Tibial artery (tissue), 4 donors: ENCODE data around the gene ARHGAP18.

Experiments
- DNase-seq, 2 donors: peaks; one replicate each; pipeline ENCODE4 v3.0.0-alpha.2; 2019
- H3K27ac ChIP-seq, 2 donors: fragments of 200-600 bp; sonication (generic) in 1 of 2; 1 replicate in 1 of 2; 2 replicates in 1 of 2; pipeline ENCODE4 v1.5.1; 2018 to 2019; ENCODE audit warnings: mild to moderate bottlenecking in 1 of 2
- H3K27me3 ChIP-seq, 2 donors: fragments of 200-600 bp; sonication (generic) in 1 of 2; one replicate each; pipeline versions ENCODE4 v1.5.1 to v1.6.0; 2016 to 2019
- H3K36me3 ChIP-seq, 3 donors: fragments of 200-600 bp; sonication (generic) in 2 of 3; one replicate each; pipeline ENCODE4 v1.5.1; 2016 to 2019; ENCODE audit warnings: mild to moderate bottlenecking in 2 of 3
- H3K4me1 ChIP-seq, 4 donors: fragments of 200-600 bp; sonication (generic) in 2 of 4; 1 replicate in 3 of 4; 2 replicates in 1 of 4; pipeline ENCODE4 v1.5.1; 2016 to 2019
- H3K4me3 ChIP-seq, 2 donors: fragments of 200-600 bp; sonication (generic) in 1 of 2; 1 replicate in 1 of 2; 2 replicates in 1 of 2; pipeline ENCODE4 v1.5.1; 2018 to 2019; ENCODE audit warnings: mild to moderate bottlenecking in 2 of 2
- H3K9me3 ChIP-seq, 3 donors: fragments of 200-600 bp; sonication (generic) in 1 of 3; one replicate each; pipeline ENCODE4 v1.5.1; 2016 to 2019
- intact Hi-C: fragments of 100-400 bp; cut with DNase I; formaldehyde crosslinking; loops from one replicate; pipeline ENCODE4 v1.15.0; 2023; ENCODE audit warnings: low total_unique reads
- TF ChIP-seq, protein P1 (sequence below), 2 experiments: fragments of 200-600 bp in 1 of 2; fragments of 450-650 bp in 1 of 2; IDR thresholded peaks; one replicate each; pipeline ENCODE4 v1.5.1; 2017 to 2019; ENCODE audit warnings: antibody characterized with exemption in 2 of 2, mild to moderate bottlenecking in 1 of 2, moderate library complexity in 1 of 2

Gene ARHGAP18

DNA sequence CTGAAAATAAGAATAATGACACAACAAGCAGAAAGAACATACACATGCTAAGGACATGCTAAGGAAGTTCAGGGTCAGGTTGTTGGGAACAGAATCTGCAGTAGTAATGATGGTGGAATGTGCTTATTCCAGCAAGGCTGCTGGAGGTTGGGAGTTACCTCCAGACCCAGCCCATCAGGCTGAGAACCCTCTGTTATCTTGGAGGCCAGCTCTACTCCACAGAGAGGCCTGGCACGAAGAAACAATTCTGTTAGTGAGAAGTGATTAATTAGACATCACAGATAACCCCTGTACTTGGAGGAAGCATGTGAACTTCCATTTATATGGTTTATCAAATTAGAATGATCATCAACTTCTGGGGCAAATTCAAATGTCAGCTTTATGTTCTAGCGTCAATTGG lies 22.1 kb upstream of the ARHGAP18 start:
- TF ChIP-seq, protein P1, sequence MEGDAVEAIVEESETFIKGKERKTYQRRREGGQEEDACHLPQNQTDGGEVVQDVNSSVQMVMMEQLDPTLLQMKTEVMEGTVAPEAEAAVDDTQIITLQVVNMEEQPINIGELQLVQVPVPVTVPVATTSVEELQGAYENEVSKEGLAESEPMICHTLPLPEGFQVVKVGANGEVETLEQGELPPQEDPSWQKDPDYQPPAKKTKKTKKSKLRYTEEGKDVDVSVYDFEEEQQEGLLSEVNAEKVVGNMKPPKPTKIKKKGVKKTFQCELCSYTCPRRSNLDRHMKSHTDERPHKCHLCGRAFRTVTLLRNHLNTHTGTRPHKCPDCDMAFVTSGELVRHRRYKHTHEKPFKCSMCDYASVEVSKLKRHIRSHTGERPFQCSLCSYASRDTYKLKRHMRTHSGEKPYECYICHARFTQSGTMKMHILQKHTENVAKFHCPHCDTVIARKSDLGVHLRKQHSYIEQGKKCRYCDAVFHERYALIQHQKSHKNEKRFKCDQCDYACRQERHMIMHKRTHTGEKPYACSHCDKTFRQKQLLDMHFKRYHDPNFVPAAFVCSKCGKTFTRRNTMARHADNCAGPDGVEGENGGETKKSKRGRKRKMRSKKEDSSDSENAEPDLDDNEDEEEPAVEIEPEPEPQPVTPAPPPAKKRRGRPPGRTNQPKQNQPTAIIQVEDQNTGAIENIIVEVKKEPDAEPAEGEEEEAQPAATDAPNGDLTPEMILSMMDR (IDR thresholded peaks at IDR 0.05): no peak
- intact Hi-C loops: no loop called here
- DNase-seq: no peak
- H3K36me3 ChIP-seq: no peaks in the 10 kb centered on the region
- peaks cover 0 to 2% (median 0%) of the 10 kb centered on the region in 4 donors for H3K4me1 ChIP-seq
- H3K9me3 ChIP-seq: no peaks in the 10 kb centered on the region
- no peak overlapping the region for H3K4me3 ChIP-seq
- no peak overlapping the region for H3K27ac ChIP-seq
- H3K27me3 ChIP-seq: no peaks in the 10 kb centered on the region

DNA sequence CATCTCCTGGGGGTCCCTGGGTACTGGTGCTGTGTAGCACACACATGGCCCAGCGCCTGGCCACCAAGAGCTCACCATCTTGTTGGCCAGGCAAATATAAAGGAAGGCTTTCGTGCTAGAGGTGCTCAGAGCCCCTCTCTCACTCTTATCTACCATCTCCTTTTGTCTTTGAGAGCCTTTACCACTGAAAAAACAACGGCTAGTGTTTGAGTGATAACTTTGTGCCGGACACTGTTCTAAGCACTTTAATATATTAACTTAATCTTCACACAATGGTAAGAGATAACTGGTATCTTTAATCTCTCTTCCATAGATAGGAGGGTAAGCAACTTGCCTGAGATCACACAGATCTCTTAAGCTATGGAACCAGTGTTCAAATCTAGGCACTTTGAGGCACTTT lies 21.5 kb upstream of the ARHGAP18 start:
- DNase-seq: no peak
- no peaks in the 10 kb centered on the region for H3K9me3 ChIP-seq
- no peaks in the 10 kb centered on the region for H3K36me3 ChIP-seq
- no peak overlapping the region for H3K27ac ChIP-seq
- no peak overlapping the region for H3K4me3 ChIP-seq
- H3K27me3 ChIP-seq: no peaks in the 10 kb centered on the region
- intact Hi-C loops: no loop called here
- TF ChIP-seq, protein P1 (IDR thresholded peaks at IDR 0.05): no peak
- H3K4me1 ChIP-seq: peaks cover 0 to 7% (median under 1%) of the 10 kb centered on the region in 4 donors

DNA sequence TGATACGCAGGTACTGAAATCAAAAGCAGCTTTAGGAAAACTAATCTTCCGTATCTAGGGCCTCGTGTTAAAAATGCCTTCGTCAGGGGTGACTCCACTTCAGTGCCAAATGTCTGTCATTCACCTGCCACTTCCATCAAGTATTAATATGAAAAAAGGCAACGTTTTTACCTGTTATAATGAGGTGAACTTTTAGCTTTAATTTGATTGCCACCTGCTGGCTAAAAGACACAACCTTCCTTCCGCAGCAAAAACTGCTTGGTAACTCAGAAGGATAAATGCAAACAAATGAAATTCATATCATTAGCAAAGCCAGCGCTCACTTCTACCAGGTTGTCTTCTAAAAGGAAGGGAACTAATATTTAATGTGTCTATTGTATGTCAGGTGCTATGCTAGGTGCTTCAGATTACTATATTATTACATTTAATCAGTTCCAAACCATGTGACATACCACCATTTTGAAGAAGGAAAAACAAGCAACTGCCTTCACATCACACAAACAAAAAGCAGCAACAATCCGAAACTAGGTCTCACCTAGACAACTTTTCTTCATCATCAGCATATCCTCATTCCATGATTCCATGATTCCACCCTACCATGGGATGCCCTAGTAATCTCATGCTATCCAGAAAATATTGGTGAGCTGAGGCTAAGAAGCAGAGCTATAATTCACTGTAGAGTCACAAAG lies 20.6 kb upstream of the ARHGAP18 start:
- H3K4me3 ChIP-seq: no peak overlapping the region
- no peaks in the 10 kb centered on the region for H3K36me3 ChIP-seq
- H3K9me3 ChIP-seq: no peaks in the 10 kb centered on the region
- H3K27ac ChIP-seq: no peak overlapping the region
- H3K27me3 ChIP-seq: no peaks in the 10 kb centered on the region
- peaks cover 0 to 12% (median 3%) of the 10 kb centered on the region in 4 donors for H3K4me1 ChIP-seq
- no peak for DNase-seq
- TF ChIP-seq, protein P1 (IDR thresholded peaks at IDR 0.05): peak; percentile 50 to 62
- intact Hi-C loops: no loop called here

DNA sequence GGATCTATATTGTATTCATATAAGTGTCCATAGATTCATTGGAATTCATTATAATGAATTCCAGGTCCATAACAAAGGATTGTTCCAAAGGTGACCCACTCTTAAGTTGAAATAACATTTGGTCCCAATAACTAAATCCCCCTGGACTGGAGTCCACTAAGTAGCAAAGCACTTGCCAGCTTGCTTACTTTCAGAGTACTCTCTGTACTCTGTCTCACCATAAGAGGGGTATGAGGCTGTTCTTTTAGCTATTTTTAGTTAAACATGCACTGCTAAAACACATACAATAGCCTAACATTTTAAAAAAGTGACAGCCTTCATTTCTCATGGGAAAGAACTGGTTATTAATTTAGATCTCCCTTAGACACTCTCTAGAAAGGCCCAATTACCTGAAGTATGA lies 16.7 kb upstream of the ARHGAP18 start:
- Histone ChIP-seq H3K9me3 (no peaks in the 10 kb centered on the region), H3K36me3 (no peaks in the 10 kb centered on the region), H3K27me3 (no peaks in the 10 kb centered on the region), H3K4me3 (no peak overlapping the region), H3K27ac (peak overlapping the region in 1 of 2 donors; percentile 2), H3K4me1 (peaks cover 0 to 12% (median 3%) of the 10 kb centered on the region in 4 donors)
- DNase-seq: no peak
- intact Hi-C loops: no loop called here
- TF ChIP-seq, protein P1 (IDR thresholded peaks at IDR 0.05): no peak

DNA sequence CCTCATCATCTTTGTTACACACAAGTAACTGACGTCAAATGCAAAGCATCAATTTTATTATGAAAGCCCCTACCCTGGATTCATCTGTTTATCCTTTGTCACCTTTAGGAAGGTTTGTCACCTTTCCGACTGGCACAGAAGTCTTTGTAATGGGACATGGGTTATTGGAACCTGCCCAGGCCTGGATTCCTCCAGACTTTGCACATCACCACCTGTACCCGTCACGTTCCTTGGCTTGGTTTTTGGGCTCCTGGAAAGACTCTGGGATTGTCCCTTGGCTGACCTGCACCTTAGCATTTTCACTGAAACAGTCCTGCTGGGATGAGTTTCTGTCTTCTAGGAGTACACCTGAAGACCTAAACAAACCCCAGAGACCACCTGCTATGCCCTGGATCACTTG lies 15.4 kb upstream of the ARHGAP18 start:
- no peak overlapping the region for H3K4me3 ChIP-seq

More for the DNA sequence above, 15.4 kb upstream of the ARHGAP18 start:
- Histone ChIP-seq H3K4me1 (peaks cover 0 to 12% (median 3%) of the 10 kb centered on the region in 4 donors), H3K27me3 (no peaks in the 10 kb centered on the region), H3K36me3 (no peaks in the 10 kb centered on the region), H3K9me3 (no peaks in the 10 kb centered on the region), H3K27ac (no peak overlapping the region)
- intact Hi-C loops: no loop called here
- DNase-seq: no peak
- TF ChIP-seq, protein P1 (IDR thresholded peaks at IDR 0.05): no peak
